Left ventricle myocardium inferior (tissue), 1 donor: ENCODE results near the gene ADAM19. TPM values are rescaled to one million over a fixed set of nuclear protein-coding genes. Genes with fewer than 3 reads are reported as not detected.

Source experiments
- DNase-seq: peaks from one replicate; pipeline ENCODE4 v3.0.0-alpha.2; 2020
- H3K27ac ChIP-seq: fragments of 200-600 bp; replicated peaks from 2 replicates; pipeline ENCODE4 v1.8.0; 2021
- H3K27me3 ChIP-seq: fragments of 200-600 bp; 2 replicates; pipeline ENCODE4 v1.8.0; 2021; ENCODE audit warnings: low read depth
- H3K36me3 ChIP-seq: fragments of 200-600 bp; 2 replicates; pipeline ENCODE4 v1.8.0; 2021
- H3K4me1 ChIP-seq: fragments of 200-600 bp; 2 replicates; pipeline ENCODE4 v1.8.0; 2021
- H3K4me3 ChIP-seq: fragments of 200-600 bp; 2 replicates; pipeline ENCODE4 v1.8.0; 2021; ENCODE audit warnings: mild to moderate bottlenecking, moderate library complexity
- H3K9me3 ChIP-seq: fragments of 200-600 bp; replicated peaks from 2 replicates; pipeline ENCODE4 v1.8.0; 2021
- intact Hi-C: fragments of 100-400 bp; cut with micrococcal nuclease; formaldehyde crosslinking; loops from one replicate; pipeline ENCODE4 v1.11.0; 2022
- total RNA-seq: library from RNA; stranded (reverse); fragmentation: NEBNext Ultra II Directional; extraction: Animal tissue kit (Norgen Biotek cat#: 25700); gene quantifications from one replicate; pipeline ENCODE4 v1.2.1, GENCODE V29; 2021
- TF ChIP-seq, protein P1 (sequence below): fragments of 200-600 bp; IDR thresholded peaks from 2 replicates; pipeline ENCODE4 v1.8.0; 2021; ENCODE audit warnings: antibody characterized with exemption, mild to moderate bottlenecking, borderline replicate concordance
- donor health status: DM: no; HTN: yes; CAD: no; lungs with severe emphysema.

The ADAM19 gene
- total RNA-seq, 1 donor from 2014 or later: 17.7 TPM

DNA sequence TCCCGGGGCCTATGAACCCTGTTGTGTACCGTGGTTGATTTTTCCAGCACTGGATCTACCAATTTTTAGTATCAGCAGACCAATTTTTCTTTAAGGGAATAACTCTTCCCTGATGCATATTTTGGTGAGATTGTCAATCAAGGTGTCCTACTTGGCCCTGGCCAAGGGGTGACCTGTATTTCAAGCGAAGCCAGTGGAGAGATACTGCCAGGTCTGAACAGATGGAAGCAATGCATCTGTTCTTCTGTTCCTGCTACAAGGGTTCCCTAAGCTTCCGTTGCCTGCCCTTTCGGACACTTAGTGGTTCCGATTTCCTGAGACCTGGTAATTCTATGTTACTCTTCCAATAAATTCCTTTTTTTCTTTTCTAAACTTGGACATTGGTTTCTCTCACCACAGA lies 37.3 kb downstream of the ADAM19 start:
- Histone ChIP-seq H3K27me3 (no peaks in the 10 kb centered on the region), H3K36me3 (peaks cover 14% of the 10 kb centered on the region), H3K4me3 (no peak overlapping the region), H3K4me1 (peaks cover 90% of the 10 kb centered on the region), H3K27ac (peak overlapping the region; percentile 1), H3K9me3 (no peaks in the 10 kb centered on the region)
- DNase-seq: no peak
- intact Hi-C loops: no loop called here
- TF ChIP-seq, protein P1, sequence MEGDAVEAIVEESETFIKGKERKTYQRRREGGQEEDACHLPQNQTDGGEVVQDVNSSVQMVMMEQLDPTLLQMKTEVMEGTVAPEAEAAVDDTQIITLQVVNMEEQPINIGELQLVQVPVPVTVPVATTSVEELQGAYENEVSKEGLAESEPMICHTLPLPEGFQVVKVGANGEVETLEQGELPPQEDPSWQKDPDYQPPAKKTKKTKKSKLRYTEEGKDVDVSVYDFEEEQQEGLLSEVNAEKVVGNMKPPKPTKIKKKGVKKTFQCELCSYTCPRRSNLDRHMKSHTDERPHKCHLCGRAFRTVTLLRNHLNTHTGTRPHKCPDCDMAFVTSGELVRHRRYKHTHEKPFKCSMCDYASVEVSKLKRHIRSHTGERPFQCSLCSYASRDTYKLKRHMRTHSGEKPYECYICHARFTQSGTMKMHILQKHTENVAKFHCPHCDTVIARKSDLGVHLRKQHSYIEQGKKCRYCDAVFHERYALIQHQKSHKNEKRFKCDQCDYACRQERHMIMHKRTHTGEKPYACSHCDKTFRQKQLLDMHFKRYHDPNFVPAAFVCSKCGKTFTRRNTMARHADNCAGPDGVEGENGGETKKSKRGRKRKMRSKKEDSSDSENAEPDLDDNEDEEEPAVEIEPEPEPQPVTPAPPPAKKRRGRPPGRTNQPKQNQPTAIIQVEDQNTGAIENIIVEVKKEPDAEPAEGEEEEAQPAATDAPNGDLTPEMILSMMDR: no peak

- peaks cover 14% of the 10 kb centered on the region for H3K36me3 ChIP-seq
- peak; percentile 48 for DNase-seq
- peaks cover 76% of the 10 kb centered on the region for H3K4me1 ChIP-seq
- intact Hi-C loops: no loop called here
- H3K9me3 ChIP-seq: no peaks in the 10 kb centered on the region
- H3K4me3 ChIP-seq: no peak overlapping the region
- TF ChIP-seq, protein P1: no peak
- H3K27ac ChIP-seq: peak overlapping the region; percentile 80
- no peaks in the 10 kb centered on the region for H3K27me3 ChIP-seq
Observed at GRCh38 chr5:157535042-157535865, 40.3 kb downstream of the ADAM19 start.

DNA sequence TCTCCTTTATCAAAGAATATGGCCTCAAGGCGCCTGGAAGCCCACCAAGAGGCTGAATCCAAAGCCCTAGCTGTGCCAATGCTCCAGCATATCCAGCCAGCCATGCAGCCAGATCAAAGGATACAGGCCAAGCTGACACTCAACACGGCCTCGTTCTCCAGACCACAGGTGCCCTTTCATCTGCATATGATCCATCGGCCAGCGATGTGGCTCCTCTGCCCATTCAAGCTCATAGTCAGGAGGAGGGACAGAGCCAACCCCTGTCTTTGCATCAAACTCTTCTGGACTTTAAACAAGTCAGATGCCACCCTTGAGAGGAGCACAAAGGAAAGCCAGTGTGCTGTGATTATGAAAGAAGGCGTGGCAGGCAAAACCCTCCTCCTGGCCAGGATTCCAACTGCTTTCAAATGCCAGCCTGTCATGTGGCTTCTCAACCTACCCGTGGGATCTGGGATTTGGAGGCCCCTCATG lies 42.5 kb downstream of the ADAM19 start:
- Histone ChIP-seq H3K4me3 (no peak overlapping the region), H3K36me3 (peaks cover 14% of the 10 kb centered on the region), H3K27ac (peak overlapping the region; percentile 80), H3K4me1 (peaks cover 76% of the 10 kb centered on the region), H3K27me3 (no peaks in the 10 kb centered on the region), H3K9me3 (no peaks in the 10 kb centered on the region)
- intact Hi-C loops: no loop called here
- TF ChIP-seq, protein P1: no peak
- DNase-seq: no peak

GRCh38 chr5:157532022-157532421 lies 43.6 kb downstream of the ADAM19 start:
- Histone ChIP-seq H3K4me1 (peaks cover 76% of the 10 kb centered on the region), H3K9me3 (no peaks in the 10 kb centered on the region), H3K27ac (peak overlapping the region; percentile 80), H3K4me3 (no peak overlapping the region), H3K36me3 (peaks cover 7% of the 10 kb centered on the region), H3K27me3 (no peaks in the 10 kb centered on the region)
- intact Hi-C loops: no loop called here
- TF ChIP-seq, protein P1: no peak
- DNase-seq: no peak

DNA sequence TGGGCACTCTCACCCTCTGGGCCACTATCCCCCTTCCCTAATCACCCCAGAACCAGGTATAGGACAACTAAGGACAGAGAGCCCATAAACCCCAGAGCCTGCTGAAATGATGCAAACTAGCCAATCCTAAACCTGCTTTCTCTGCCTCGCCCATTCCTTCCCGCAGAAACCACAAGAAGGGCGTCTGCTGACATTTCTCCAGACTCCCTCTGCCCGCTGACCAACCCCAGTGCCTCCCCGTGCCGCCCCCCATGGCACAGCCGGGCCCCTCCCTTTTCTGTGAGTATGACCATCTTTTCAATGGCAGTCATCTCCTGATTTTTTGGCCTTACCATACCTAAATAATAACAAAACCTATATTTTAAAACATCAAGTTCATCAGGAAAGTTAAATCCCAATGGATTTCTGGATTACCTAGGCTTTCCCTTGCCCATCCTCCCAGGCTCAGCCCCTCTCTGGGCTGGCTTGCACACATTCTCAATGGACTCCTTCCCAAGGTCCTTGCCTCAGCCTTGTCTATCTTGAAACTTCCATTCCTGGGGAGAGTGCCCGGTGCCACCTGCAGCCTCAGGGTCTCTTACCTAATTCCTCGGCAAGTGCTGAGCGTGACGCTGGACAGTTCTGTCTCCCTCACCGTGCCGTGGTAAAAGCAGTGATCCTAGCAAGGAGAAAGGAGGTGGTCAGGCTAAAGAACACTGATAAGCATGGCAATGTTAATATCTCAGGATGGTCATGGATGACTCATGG lies 45.2 kb downstream of the ADAM19 start:
- TF ChIP-seq, protein P1: no peak
- H3K9me3 ChIP-seq: no peaks in the 10 kb centered on the region
- no peak overlapping the region for H3K27ac ChIP-seq
- H3K4me1 ChIP-seq: peaks cover 60% of the 10 kb centered on the region
- H3K27me3 ChIP-seq: no peaks in the 10 kb centered on the region
- no peak overlapping the region for H3K4me3 ChIP-seq
- intact Hi-C loops: no loop called here
- no peaks in the 10 kb centered on the region for H3K36me3 ChIP-seq
- no peak for DNase-seq
